Stimulated activated CD4-positive, alpha-beta T cell treated with anti-CD3 and anti-CD28 coated beads, TNF-alpha, amount 100 ng/mL, for 4 hours (primary cell): ENCODE data around the gene SIN3B.

ENCODE experiments used
- DNase-seq, 3 experiments: peaks; one replicate each; pipeline ENCODE4 v3.0.0-alpha.2; 2020; ENCODE audit warnings: low read depth in 3 of 3

Gene SIN3B

GRCh38 chr19:16889366-16889882, 60.2 kb downstream of the SIN3B start:
- DNase-seq: no peak

DNA sequence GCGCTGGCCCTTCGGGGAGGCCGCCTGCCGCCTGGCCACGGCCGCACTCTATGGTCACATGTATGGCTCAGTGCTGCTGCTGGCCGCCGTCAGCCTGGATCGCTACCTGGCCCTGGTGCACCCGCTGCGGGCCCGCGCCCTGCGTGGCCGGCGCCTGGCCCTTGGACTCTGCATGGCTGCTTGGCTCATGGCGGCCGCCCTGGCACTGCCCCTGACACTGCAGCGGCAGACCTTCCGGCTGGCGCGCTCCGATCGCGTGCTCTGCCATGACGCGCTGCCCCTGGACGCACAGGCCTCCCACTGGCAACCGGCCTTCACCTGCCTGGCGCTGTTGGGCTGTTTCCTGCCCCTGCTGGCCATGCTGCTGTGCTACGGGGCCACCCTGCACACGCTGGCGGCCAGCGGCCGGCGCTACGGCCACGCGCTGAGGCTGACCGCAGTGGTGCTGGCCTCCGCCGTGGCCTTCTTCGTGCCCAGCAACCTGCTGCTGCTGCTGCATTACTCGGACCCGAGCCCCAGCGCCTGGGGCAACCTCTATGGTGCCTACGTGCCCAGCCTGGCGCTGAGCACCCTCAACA, 60.8 kb downstream of the SIN3B start:
- DNase-seq: no peak

- DNase-seq: no peak
These were observed 61.4 kb downstream of the SIN3B start for GRCh38 chr19:16890461-16891184.

DNA sequence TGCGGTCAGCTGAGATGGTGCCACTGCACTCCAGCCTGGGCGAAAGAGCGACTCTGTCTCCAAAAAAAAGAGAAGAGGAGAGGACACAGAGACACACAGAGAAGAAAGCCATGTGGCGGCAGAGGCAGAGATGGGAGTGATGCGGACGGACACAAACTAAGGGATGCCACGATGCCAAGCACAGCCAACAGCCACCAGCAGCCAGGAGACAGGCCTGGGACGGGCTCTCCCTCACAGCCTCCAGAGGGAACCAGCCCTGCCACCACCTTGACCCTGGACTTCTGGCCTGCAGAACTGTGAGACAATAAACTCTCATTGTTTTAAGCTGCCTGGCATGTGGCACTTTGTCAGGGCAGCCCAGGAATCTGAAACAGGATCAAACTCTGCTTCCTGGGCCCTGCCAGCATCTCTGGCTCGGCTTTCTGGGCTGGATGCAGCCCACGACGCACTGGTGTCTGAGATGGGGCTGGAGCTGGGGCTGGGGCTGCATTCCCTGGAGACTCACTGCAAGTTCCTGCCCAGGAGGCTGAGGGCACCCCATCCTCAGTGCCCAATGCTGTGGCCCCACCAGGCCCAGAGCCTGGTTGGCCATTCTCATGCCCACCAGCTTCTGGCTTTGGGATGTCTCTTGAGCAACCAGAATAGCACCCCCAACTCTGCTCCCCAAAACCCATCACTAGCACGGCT, 62.6 kb downstream of the SIN3B start:
- DNase-seq: no peak

GRCh38 chr19:16892436-16892835, 63.2 kb downstream of the SIN3B start:
- DNase-seq: no peak

- DNase-seq: no peak
These were observed 63.9 kb downstream of the SIN3B start for GRCh38 chr19:16892868-16893685.

DNA sequence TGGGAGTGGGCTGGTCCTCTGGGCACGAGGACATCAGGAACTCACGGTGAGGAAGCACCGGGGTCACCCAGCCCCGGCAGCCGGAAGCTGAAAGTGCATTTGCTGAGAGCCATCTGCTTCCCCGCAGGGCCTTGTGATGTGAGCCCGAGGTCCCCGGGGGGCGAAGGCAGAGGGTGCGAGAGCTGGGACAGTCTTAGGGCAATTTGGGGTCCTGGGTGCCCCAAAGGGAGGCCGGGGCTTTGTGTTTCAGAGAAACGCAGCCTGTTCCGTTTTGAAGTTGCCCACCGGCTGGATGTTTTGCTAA, 64.4 kb downstream of the SIN3B start:
- DNase-seq: no peak

DNA sequence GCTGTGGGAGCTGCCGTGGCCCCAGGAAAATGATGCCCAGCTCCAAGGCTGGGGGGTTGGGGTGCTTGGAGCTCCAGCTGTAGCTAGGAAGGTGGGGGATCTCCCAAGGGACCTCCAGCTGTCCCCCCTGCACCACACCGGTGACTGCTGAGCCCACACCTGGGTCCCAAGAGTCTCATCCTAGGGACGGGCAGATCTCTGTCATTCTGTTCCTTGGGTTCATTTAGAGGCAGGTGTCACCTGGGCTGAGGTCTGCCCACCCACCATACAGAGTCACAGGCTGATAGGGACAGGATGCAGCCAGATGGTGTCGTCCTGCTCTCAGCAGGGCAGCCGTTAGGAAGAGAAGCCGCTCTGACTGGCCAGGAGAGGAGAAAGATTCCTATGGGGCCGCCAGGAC, 64.9 kb downstream of the SIN3B start:
- no peak for DNase-seq

DNA sequence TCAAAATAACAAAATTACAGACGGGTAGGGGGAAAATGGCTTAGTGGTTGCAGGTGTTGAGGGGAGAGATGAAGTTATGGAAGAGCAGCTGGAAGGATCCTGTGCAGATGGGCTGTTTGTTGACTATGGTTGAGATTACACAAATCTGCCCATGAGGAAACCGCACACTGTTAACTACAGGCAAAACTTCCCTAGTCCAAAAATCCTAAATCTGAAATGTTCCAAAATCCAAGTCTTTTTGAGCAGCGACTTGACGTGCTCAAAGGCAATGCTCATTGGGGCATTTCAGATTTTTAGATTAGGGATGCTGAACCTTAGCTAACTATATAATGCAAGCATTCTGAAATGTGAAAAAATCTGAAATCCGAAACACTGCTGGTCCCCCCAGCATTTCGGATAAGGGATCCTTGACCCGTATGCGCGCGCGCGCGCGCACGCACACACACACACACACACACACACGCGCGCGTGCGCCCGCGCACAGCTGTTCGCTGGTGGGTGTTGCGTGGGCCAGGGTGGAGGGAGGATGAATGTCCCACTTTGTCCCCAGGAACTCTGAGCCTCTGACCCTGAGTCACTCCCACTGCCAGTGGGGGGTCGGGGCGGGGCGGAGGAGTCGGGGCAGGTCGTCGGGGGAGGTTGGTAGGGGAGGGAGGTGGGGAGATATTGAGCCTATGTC, 66.4 kb downstream of the SIN3B start:
- no peak for DNase-seq

- no peak for DNase-seq
These were observed 67.2 kb downstream of the SIN3B start for GRCh38 chr19:16896146-16897028.

GRCh38 chr19:16897029-16897855, 68.0 kb downstream of the SIN3B start:
- peak; percentile 24 to 33 (median 32) for DNase-seq

- no peak for DNase-seq
These were observed 68.6 kb downstream of the SIN3B start for GRCh38 chr19:16897856-16898161.

GRCh38 chr19:16898361-16899015, 69.3 kb downstream of the SIN3B start:
- DNase-seq: no peak

DNA sequence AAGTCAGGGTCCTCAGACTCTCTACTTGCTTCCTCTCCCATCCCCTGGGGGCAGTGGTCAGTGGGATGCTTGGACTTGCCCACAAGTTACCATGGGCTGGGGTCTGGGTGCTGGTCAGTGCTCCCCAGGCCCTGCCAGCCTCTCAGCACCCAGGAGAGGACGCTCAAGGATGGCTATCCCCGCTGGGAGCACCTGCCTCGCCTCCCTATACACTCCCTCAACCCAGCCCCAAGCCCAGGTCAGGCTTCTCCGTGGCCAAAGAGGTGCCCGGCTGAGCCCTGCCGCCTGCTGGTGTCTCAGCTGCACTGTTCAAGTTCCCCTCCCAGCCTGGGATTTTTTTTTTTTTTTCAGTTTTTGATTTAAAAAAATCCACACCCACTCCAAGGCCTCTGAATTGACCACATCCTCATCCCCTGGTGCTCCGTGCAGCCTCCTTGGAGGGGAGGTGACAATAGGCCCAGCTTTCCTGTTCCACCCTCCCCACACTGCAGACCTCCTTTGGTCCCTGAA, 70.4 kb downstream of the SIN3B start:
- DNase-seq: no peak

DNA sequence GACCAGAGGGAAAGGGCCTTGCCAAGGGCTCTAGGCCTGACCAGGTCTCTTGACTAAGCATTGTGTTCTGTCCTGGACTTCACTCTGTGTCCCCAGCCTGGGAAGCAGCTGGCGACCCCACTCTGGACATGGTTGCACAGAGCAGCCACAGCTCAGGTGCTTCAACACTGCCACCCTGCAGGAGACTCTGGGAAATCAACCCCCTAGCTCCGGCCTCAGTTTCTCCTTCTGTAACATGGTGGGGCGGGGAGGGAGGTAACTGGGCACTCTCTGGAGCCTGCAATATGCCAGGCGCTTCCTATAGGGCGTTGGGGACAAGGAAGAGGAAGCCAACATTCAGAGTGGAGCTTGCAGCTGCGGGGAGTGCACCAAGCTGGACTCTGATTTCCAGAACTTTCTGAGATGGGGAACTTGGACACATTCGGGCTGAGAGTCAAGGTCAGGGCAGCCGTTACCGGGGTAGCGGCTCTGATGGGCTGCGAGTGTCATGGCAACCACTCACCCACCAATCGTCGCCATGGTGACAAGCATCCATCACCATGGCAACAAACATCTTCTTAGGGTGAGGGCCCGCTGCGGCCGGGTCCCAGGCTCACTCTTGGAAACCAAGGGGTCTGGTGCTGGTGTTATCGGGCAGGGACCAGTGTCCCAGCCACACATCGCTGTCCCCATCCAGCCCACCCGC, 72.4 kb downstream of the SIN3B start:
- DNase-seq: no peak

GRCh38 chr19:16902545-16902944, 73.3 kb downstream of the SIN3B start:
- no peak for DNase-seq

- no peak for DNase-seq
These were observed 74.1 kb downstream of the SIN3B start for GRCh38 chr19:16903347-16903746.

DNA sequence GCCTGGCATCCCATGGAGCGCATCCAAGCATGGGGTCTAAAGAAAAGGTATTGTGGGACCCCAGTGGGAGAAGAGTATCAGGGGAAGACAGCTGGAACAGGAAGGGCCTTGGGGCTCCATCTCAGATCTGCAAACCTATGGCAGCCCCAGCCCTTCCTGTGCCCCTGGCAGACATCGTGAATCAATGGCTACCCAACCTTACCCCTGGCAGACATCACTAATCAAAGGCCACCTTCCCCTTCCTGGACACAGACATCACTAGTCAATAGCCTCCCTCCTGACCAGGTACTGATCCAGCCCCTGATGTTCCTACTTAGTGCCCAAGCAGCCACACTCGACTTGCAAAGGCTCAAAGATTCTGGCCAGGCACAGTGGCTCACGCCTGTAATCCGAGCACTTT, 75.4 kb downstream of the SIN3B start:
- no peak for DNase-seq

GRCh38 chr19:16908759-16909158, 79.6 kb downstream of the SIN3B start:
- no peak for DNase-seq
